Ovary (tissue), 3 donors: Measurements from ENCODE around the gene NDUFB6.
"Not testable (repeated sequence)": the region's sequence is repeated elsewhere in the genome, so short reads cannot be mapped to it uniquely, and the experiment has no call there.

Experiments
- EP300 ChIP-seq: sonication (generic); formaldehyde crosslinking; IDR thresholded peaks from one replicate; pipeline ENCODE4 v1.6.1; 2017; ENCODE audit warnings: antibody characterized with exemption
- POLR2A ChIP-seq: fragments of 450-650 bp; IDR thresholded peaks from one replicate; pipeline ENCODE4 v1.6.1; 2017; ENCODE audit warnings: antibody characterized with exemption, mild to moderate bottlenecking, moderate library complexity
- TF ChIP-seq, protein P1 (sequence below), 3 donors: fragments of 450-650 bp in 2 of 3; fragments of 200-600 bp in 1 of 3; IDR thresholded peaks; one replicate each; pipeline versions ENCODE4 v1.5.1 to v1.8.0; 2016 to 2022; ENCODE audit warnings: antibody characterized with exemption in 3 of 3, mild to moderate bottlenecking in 1 of 3
- donor health status: DM: no; HTN: no; CAD: no.

DNA sequence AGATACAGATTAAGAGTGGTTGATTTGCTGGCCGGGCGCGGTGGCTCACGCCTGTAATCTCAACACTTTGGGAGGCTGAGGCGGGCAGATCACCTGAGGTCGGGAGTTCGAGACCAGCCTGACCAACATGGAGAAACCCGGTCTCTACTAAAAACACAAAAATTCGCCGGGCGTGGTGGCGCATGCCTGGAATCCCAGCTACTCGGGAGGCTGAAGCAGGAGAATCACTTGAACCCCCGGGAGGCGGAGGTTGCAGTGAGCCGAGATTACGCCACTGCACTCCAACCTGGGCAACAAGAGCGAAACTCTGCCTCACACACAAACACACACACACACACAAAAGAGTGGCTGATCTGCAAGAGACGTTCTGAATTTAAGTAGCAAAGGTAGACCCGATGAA is 24.7 kb downstream of the NDUFB6 start:
- TF ChIP-seq, protein P1, sequence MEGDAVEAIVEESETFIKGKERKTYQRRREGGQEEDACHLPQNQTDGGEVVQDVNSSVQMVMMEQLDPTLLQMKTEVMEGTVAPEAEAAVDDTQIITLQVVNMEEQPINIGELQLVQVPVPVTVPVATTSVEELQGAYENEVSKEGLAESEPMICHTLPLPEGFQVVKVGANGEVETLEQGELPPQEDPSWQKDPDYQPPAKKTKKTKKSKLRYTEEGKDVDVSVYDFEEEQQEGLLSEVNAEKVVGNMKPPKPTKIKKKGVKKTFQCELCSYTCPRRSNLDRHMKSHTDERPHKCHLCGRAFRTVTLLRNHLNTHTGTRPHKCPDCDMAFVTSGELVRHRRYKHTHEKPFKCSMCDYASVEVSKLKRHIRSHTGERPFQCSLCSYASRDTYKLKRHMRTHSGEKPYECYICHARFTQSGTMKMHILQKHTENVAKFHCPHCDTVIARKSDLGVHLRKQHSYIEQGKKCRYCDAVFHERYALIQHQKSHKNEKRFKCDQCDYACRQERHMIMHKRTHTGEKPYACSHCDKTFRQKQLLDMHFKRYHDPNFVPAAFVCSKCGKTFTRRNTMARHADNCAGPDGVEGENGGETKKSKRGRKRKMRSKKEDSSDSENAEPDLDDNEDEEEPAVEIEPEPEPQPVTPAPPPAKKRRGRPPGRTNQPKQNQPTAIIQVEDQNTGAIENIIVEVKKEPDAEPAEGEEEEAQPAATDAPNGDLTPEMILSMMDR (IDR thresholded peaks at IDR 0.05), result not testable (repeated sequence)
- TF ChIP-seq POLR2A, EP300: not testable (repeated sequence)
